ENCODE measurements around the gene ZNF423. TPM values are rescaled to one million over a fixed set of nuclear protein-coding genes. Genes with fewer than 3 reads are reported as not detected.

Gene ZNF423
- total and polyA plus RNA-seq, 2 experiments from 2014 or later = 14.9 to 41.8 TPM

GRCh38 chr16:49780433-49780832 is 75.5 kb downstream of the ZNF423 start:
- no peak overlapping the region for H3K4me3 Mint-ChIP-seq
- no peak overlapping the region for H2AFZ ChIP-seq
- ATAC-seq = no peak
- H3K36me3 ChIP-seq (ENCODE audit: insufficient read depth) = no peaks in the 10 kb centered on the region
- peaks cover 14% of the 10 kb centered on the region; the same call in 1 of the 2 replicates for H3K79me2 ChIP-seq (replicated peaks; ENCODE audit: insufficient read depth)
- no peaks in the 10 kb centered on the region for H3K27me3 ChIP-seq (ENCODE audit: insufficient read depth)
- no peaks in the 10 kb centered on the region; the same call in 1 of the 2 replicates for H4K20me1 ChIP-seq (replicated peaks; ENCODE audit: insufficient read depth)
- H3F3A ChIP-seq (replicated peaks; ENCODE audit: low read depth) = 0 out of 2 replicates have a peak, but pooled peaks cover 13% of the 10 kb centered on the region
- no peaks in the 10 kb centered on the region for H3K9me2 ChIP-seq (ENCODE audit: insufficient read depth)
- no peak overlapping the region for H3K27ac Mint-ChIP-seq
- no peak overlapping the region for H3K4me2 ChIP-seq
- peaks cover 25% of the 10 kb centered on the region for H3K4me1 ChIP-seq (ENCODE audit: insufficient read depth)
- no peak overlapping the region for H3K4me3 ChIP-seq
- H3K4me1 Mint-ChIP-seq = peaks cover 39% of the 10 kb centered on the region
- TF ChIP-seq JUNB (IDR thresholded peaks at IDR 0.05; ENCODE audit: unreplicated experiment) (no peak), CTCF (conservative IDR thresholded peaks at IDR 0.05; ENCODE audit: low read depth in 2 of 2) (no peak), STAT1 (IDR thresholded peaks at IDR 0.05; ENCODE audit: unreplicated experiment) (no peak), NANOG (IDR thresholded peaks at IDR 0.05; ENCODE audit: borderline replicate concordance) (no peak), ZNF331 (CRISPR knock-in tag; IDR thresholded peaks at IDR 0.05; ENCODE audit: low read depth) (no peak), CREB1 (CRISPR knock-in tag; IDR thresholded peaks at IDR 0.05; ENCODE audit: low read depth) (no peak), REST (IDR thresholded peaks at IDR 0.05; ENCODE audit: unreplicated experiment) (no peak), EZH2 (IDR thresholded peaks at IDR 0.05; ENCODE audit: low read depth, unreplicated experiment) (no peak), EZH2phosphoT487 (IDR thresholded peaks at IDR 0.05; ENCODE audit: unreplicated experiment) (no peak), POLR2AphosphoS5 (IDR thresholded peaks at IDR 0.05; ENCODE audit: low read depth) (no peak), ZNF462 (CRISPR knock-in tag; IDR thresholded peaks at IDR 0.05) (no peak), ETS1 (IDR thresholded peaks at IDR 0.05) (no peak), ZNF114 (CRISPR knock-in tag; IDR thresholded peaks at IDR 0.05) (no peak)
- H3K27ac ChIP-seq (ENCODE audit: low read depth) = no peak overlapping the region
- H3K27me3 Mint-ChIP-seq (ENCODE audit: insufficient read depth, low read depth, poor library complexity) = peaks cover 10% of the 10 kb centered on the region
- H3K36me3 Mint-ChIP-seq (ENCODE audit: low read depth) = peaks cover 25% of the 10 kb centered on the region
- DNase-seq (ENCODE audit: low spot score) = no peak
- H3K9me3 Mint-ChIP-seq = no peaks in the 10 kb centered on the region
